ENCODE data around the gene RALGDS.

DNA sequence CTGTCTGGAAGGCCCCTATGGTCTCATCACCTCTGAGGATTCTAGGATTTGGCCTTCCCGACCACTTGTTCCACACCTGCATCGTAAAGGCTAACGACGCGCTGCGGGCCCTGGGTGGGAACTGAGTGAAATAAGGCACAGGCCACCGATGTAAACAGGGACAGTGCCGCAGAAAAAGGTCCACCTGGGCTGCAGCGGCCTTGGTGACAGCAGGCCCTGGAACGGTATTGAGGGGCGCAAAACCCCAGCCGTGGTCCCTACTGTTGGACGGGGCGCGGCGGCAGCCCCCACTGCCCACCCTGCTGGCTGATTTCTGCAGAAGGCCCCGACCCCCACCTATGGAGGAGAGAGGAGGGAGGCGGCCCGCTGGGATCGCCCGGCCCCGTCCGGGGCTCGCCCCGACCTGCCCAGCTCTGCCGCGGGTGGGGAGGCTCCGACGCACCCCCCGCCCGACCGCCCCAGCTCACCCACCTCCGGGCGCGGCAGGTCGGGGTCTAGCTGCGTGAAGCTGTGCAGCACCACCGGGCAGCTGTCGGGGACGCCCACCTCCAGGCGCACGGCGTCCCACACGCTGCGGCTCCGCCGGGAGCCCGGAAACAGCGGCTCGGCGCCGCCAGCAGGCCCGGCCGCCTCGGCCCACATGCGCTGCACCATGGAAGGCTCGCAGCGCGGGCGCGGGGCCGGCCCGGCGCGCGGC is 391 bp downstream of the RALGDS start:
- TF ChIP-seq POLR2AphosphoS5 (IDR thresholded peaks at IDR 0.05; ENCODE audit: low read depth, low read length), result no peak
- TF ChIP-seq, protein P1, sequence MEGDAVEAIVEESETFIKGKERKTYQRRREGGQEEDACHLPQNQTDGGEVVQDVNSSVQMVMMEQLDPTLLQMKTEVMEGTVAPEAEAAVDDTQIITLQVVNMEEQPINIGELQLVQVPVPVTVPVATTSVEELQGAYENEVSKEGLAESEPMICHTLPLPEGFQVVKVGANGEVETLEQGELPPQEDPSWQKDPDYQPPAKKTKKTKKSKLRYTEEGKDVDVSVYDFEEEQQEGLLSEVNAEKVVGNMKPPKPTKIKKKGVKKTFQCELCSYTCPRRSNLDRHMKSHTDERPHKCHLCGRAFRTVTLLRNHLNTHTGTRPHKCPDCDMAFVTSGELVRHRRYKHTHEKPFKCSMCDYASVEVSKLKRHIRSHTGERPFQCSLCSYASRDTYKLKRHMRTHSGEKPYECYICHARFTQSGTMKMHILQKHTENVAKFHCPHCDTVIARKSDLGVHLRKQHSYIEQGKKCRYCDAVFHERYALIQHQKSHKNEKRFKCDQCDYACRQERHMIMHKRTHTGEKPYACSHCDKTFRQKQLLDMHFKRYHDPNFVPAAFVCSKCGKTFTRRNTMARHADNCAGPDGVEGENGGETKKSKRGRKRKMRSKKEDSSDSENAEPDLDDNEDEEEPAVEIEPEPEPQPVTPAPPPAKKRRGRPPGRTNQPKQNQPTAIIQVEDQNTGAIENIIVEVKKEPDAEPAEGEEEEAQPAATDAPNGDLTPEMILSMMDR (IDR thresholded peaks at IDR 0.05), result no peak
- TF ChIP-seq, protein P2, sequence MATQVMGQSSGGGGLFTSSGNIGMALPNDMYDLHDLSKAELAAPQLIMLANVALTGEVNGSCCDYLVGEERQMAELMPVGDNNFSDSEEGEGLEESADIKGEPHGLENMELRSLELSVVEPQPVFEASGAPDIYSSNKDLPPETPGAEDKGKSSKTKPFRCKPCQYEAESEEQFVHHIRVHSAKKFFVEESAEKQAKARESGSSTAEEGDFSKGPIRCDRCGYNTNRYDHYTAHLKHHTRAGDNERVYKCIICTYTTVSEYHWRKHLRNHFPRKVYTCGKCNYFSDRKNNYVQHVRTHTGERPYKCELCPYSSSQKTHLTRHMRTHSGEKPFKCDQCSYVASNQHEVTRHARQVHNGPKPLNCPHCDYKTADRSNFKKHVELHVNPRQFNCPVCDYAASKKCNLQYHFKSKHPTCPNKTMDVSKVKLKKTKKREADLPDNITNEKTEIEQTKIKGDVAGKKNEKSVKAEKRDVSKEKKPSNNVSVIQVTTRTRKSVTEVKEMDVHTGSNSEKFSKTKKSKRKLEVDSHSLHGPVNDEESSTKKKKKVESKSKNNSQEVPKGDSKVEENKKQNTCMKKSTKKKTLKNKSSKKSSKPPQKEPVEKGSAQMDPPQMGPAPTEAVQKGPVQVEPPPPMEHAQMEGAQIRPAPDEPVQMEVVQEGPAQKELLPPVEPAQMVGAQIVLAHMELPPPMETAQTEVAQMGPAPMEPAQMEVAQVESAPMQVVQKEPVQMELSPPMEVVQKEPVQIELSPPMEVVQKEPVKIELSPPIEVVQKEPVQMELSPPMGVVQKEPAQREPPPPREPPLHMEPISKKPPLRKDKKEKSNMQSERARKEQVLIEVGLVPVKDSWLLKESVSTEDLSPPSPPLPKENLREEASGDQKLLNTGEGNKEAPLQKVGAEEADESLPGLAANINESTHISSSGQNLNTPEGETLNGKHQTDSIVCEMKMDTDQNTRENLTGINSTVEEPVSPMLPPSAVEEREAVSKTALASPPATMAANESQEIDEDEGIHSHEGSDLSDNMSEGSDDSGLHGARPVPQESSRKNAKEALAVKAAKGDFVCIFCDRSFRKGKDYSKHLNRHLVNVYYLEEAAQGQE (IDR thresholded peaks at IDR 0.05; ENCODE audit: insufficient read depth in 1 of 2, low read depth in 2 of 2, low read length in 1 of 2), result no peak
- no peak for TF ChIP-seq SIN3A (IDR thresholded peaks at IDR 0.05; ENCODE audit: borderline replicate concordance, insufficient read depth, low read depth, low read length)
- no peak for TF ChIP-seq TCF7L2 (IDR thresholded peaks at IDR 0.05; ENCODE audit: low read depth, low read length)
